GM12878 (cell line): Measurements from ENCODE around the gene CBLB. TPM values are rescaled to one million over a fixed set of nuclear protein-coding genes. Genes with fewer than 3 reads are reported as not detected.

Source experiments
- ATAC-seq: fragments of 200-7000 bp; cut with Tn5 transposase; 3 replicates; pipeline ENCODE4 v1.9.1; 2020; ENCODE audit warnings: mild to moderate bottlenecking, moderate library complexity
- BruUV-seq: library from RNA; stranded (reverse); fragments of 400-500 nt; replicated peaks from 2 replicates; lab custom pipeline; 2021; lab: Mats Ljungman, UMichigan
- CTCF ChIA-PET: fragments of 300-600 bp; sonication (Branson Sonifier 250); formaldehyde crosslinking; extraction: SDS; loops from one replicate; lab custom pipeline; 2021; ENCODE audit warnings: inconsistent platforms; lab: Yijun Ruan, JAX
- POLR2A ChIA-PET: fragments of 350-600 bp; formaldehyde crosslinking; extraction: SDS; loops from one replicate; lab custom pipeline; 2021; ENCODE audit warnings: inconsistent platforms; lab: Charles Lee
- RAD21 ChIA-PET: fragments of 300-600 bp; sonication (Branson Sonifier 250); formaldehyde crosslinking; loops from one replicate; lab custom pipeline; 2023; ENCODE audit warnings: antibody characterized with exemption; ENCODE audit not compliant: unreplicated experiment; lab: Charles Lee
- SMC1A ChIA-PET: fragments of 300-600 bp; sonication (Branson Sonifier 250); formaldehyde crosslinking; loops from one replicate; lab custom pipeline; 2023; ENCODE audit not compliant: unreplicated experiment, uncharacterized antibody; lab: Charles Lee
- DNase-seq: peaks from one replicate; pipeline ENCODE4 v3.0.0-alpha.2; 2011; ENCODE audit warnings: low read depth, low spot score
- FAIRE-seq: peaks from 3 replicates; lab custom pipeline; 2011; peaks lifted over from hg19 to GRCh38; lab: Jason Lieb, UNC
- H2AFZ ChIP-seq: 2 replicates; pipeline ENCODE4 v1.6.0; 2011; ENCODE audit warnings: low read depth, low read length, control low read depth; ENCODE audit not compliant: control insufficient read depth
- H3K27ac ChIP-seq: 2 replicates; pipeline ENCODE4 v1.5.1; 2011; ENCODE audit warnings: control low read depth; ENCODE audit not compliant: control insufficient read depth, insufficient read depth
- H3K27me3 ChIP-seq, 2 experiments: replicated peaks in 1 of 2; 2 replicates each; pipeline versions ENCODE4 v1.6.0 to v1.6.1; 2011; ENCODE audit warnings: low read length in 1 of 2; ENCODE audit not compliant: control insufficient read depth in 2 of 2, insufficient read depth in 2 of 2
- H3K36me3 ChIP-seq, 2 experiments: 2 replicates each; pipeline ENCODE4 v1.5.1; 2011; ENCODE audit warnings: low read length in 1 of 2; ENCODE audit not compliant: control insufficient read depth in 2 of 2, insufficient read depth in 2 of 2
- H3K4me1 ChIP-seq: 2 replicates; pipeline ENCODE4 v1.6.1; 2011; ENCODE audit warnings: mild to moderate bottlenecking, low read length, moderate library complexity, mixed read lengths; ENCODE audit not compliant: control insufficient read depth, insufficient read depth
- H3K4me2 ChIP-seq: 2 replicates; pipeline ENCODE4 v1.6.0; 2011; ENCODE audit warnings: control low read depth; ENCODE audit not compliant: control insufficient read depth, insufficient read depth
- H3K4me3 ChIP-seq: fragments of 200-600 bp; sonication (generic); 2 replicates; pipeline ENCODE4 v1.5.1; 2016
- H3K79me2 ChIP-seq: 2 replicates; pipeline ENCODE4 v1.6.0; 2011; ENCODE audit warnings: low read length; ENCODE audit not compliant: control insufficient read depth, insufficient read depth
- H3K9ac ChIP-seq: 2 replicates; pipeline ENCODE4 v1.8.0; 2011; ENCODE audit warnings: low read length, control low read depth, mixed read lengths; ENCODE audit not compliant: control insufficient read depth, insufficient read depth
- H3K9me3 ChIP-seq: replicated peaks from 3 replicates; pipeline ENCODE4 v1.5.1; 2011; ENCODE audit warnings: mild to moderate bottlenecking, low read length; ENCODE audit not compliant: control insufficient read depth, insufficient read depth
- H4K20me1 ChIP-seq: 2 replicates; pipeline ENCODE4 v1.6.0; 2011; ENCODE audit not compliant: control insufficient read depth, insufficient read depth
- IKZF2 ChIP-seq, 2 experiments: fragments of 450-650 bp; IDR thresholded peaks; 2 replicates each; pipeline ENCODE4 v1.6.1; 2017; ENCODE audit warnings: mild to moderate bottlenecking in 2 of 2, moderate library complexity in 2 of 2
- RAD51 ChIP-seq: fragments of 450-650 bp; IDR thresholded peaks from 2 replicates; pipeline ENCODE4 v1.6.1; 2016; ENCODE audit warnings: moderate library complexity, mild to moderate bottlenecking, inconsistent platforms
- RFX5 ChIP-seq: IDR thresholded peaks from 2 replicates; pipeline ENCODE4 v1.6.1; 2011; ENCODE audit warnings: low read depth, low read length, improper control_type of control experiment
- SMARCA5 ChIP-seq: fragments of 450-650 bp; IDR thresholded peaks from 2 replicates; pipeline ENCODE4 v1.6.1; 2017; ENCODE audit warnings: mild to moderate bottlenecking
- STAT3 ChIP-seq: IDR thresholded peaks from 2 replicates; pipeline ENCODE4 v1.6.1; 2011; ENCODE audit warnings: low read depth, low read length, improper control_type of control experiment
- USF2 ChIP-seq: IDR thresholded peaks from 2 replicates; pipeline ENCODE4 v1.6.1; 2011; ENCODE audit warnings: low read depth, low read length, improper control_type of control experiment, borderline replicate concordance
- WGBS: methylation state at CpG from one replicate; pipeline ENCODE4 v1.1.6; 2016; ENCODE audit warnings: low lambda C conversion rate; ENCODE audit not compliant: insufficient replicate concordance, insufficient coverage; ENCODE audit errors: missing lambda C conversion rate; 5-methylcytosine and 5-hydroxymethylcytosine counted together
- in situ Hi-C: fragments of 300-500 bp; cut with MboI; formaldehyde crosslinking; loops from 9 replicates; pipeline ENCODE4 v1.14.3; 2018; ENCODE audit warnings: mixed read lengths
- intact Hi-C: fragments of 100-400 bp; cut with micrococcal nuclease; formaldehyde crosslinking; loops from one replicate; pipeline ENCODE4 v1.14.2; 2022; ENCODE audit not compliant: unreplicated experiment
- polyA plus RNA-seq, 11 experiments: library from polyadenylated mRNA; depleted of rRNA in 4 of 11; unstranded in 6 of 11; stranded (reverse) in 5 of 11; fragments of >200 nt; fragmentation: Nextera tagmentation in 4 of 11; fragmentation: Illumina TruSeq in 1 of 11; extraction: Ambion mirVana in 4 of 11; extraction: Trizol in 1 of 11; gene quantifications; 1 replicate in 1 of 11; 2 replicates in 10 of 11; pipeline versions ENCODE4 v1.2.1 to v1.2.3, GENCODE V29; 2011 to 2016; ENCODE audit warnings: inconsistent platforms in 2 of 11, missing spikeins in 2 of 11, low read depth in 1 of 11
- total RNA-seq, 4 experiments: library from RNA; depleted of rRNA in 3 of 4; stranded (reverse); fragments of >200 nt in 3 of 4; fragmentation: Illumina TruSeq in 1 of 4; extraction: Trizol in 1 of 4; gene quantifications; 2 replicates each; pipeline versions ENCODE4 v1.2.1 to v1.2.3, GENCODE V29; 2013 to 2021
- TF ChIP-seq, protein P1 (sequence below): IDR thresholded peaks from 2 replicates; pipeline ENCODE4 v1.6.1; 2012; ENCODE audit warnings: mild to moderate bottlenecking, low read depth, low read length
- TF ChIP-seq, protein P2 (sequence below), 3 experiments: IDR thresholded peaks in 2 of 3; conservative IDR thresholded peaks in 1 of 3; 2 replicates each; pipeline ENCODE4 v1.5.1; 2011; ENCODE audit warnings: low read depth in 3 of 3, low read length in 3 of 3, mild to moderate bottlenecking in 3 of 3, control low read depth in 2 of 3, moderate library complexity in 2 of 3, inconsistent platforms in 1 of 3, mixed read lengths in 1 of 3; ENCODE audit not compliant: control insufficient read depth in 2 of 3, insufficient read depth in 1 of 3; ENCODE audit errors: extremely low read depth in 1 of 3
- TF ChIP-seq, protein P3 (sequence below): IDR thresholded peaks from 2 replicates; pipeline ENCODE4 v1.6.1; 2012; ENCODE audit warnings: improper control_type of control experiment, low read depth, low read length; ENCODE audit not compliant: insufficient replicate concordance

The CBLB gene
- total and polyA plus RNA-seq, 10 of the 15 experiments (the other 5 are each of a cell fraction or from before 2014, with no cell fraction given): 17.2 to 107 (median 41.9) TPM

DNA sequence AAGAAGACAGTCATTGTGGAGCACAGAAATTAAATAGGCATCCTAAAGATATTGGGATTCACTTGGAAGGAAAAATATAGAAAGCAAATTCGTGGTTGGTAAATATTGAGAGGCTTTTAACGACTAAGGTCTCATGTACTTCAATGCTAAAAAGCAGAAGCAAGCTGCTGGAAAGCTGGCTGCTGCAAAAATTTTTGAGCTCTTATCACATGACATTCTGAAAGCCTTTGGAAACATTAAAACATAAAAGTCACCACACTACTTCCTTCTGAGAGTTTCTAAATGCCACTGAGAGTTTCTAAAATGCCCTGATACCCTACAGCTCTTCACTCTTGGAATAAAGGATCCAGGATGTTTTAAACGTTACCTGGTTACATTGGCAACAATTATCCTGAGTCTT lies 39.0 kb upstream of the CBLB start:
- Histone ChIP-seq H4K20me1 (no peaks in the 10 kb centered on the region), H3K4me3 (no peak overlapping the region), H3K9me3 (peaks cover 2% of the 10 kb centered on the region; the same call in 1 of the 3 replicates), H3K27me3 (no peaks in the 10 kb centered on the region), H3K27ac (no peak overlapping the region), H2AFZ (peak overlapping the region; percentile 61), H3K4me2 (peak overlapping the region; percentile 40; the same call in 1 of the 2 replicates), H3K79me2 (no peaks in the 10 kb centered on the region), H3K4me1 (peaks cover 3% of the 10 kb centered on the region; the same call in 1 of the 2 replicates), H3K36me3 (no peaks in the 10 kb centered on the region), H3K9ac (no peak overlapping the region)
- WGBS: 13% methylated on average over 3 of the region's 3 CpGs
- RAD21 ChIA-PET: interaction anchor here (0.7 to 1.6 kb wide), 5 partner anchors 14 to 278 kb away, joined by 3 to 8 read pairs (median 5); no protein-coding TSS in a partner anchor
- POLR2A ChIA-PET: interaction anchor here (0.5 kb wide), 1 partner anchor 884 kb away, joined by 3 read pairs; no protein-coding TSS in a partner anchor
- SMC1A ChIA-PET: interaction anchor here (0.6 to 1.9 kb wide), 25 partner anchors 8 to 1666 kb away, joined by 3 to 7 read pairs (median 3); partner anchors contain the start of gene CBLB
- ATAC-seq (peak; percentile 82), DNase-seq (peak; percentile 25), FAIRE-seq (no peak)
- intact Hi-C loops (no loop called here), in situ Hi-C loops (no loop called here)
- TF ChIP-seq RAD51 (peak; percentile 78), USF2 (no peak), SMARCA5 (0 out of 2 replicates have a peak, but pooled peaks have one; percentile 36), STAT3 (no peak), RFX5 (no peak), IKZF2 (IDR thresholded peaks at IDR 0.05) (0 out of 4 replicates have a peak, but pooled peaks of 1 of the 2 experiments have one; percentile 21)
- TF ChIP-seq, protein P1, sequence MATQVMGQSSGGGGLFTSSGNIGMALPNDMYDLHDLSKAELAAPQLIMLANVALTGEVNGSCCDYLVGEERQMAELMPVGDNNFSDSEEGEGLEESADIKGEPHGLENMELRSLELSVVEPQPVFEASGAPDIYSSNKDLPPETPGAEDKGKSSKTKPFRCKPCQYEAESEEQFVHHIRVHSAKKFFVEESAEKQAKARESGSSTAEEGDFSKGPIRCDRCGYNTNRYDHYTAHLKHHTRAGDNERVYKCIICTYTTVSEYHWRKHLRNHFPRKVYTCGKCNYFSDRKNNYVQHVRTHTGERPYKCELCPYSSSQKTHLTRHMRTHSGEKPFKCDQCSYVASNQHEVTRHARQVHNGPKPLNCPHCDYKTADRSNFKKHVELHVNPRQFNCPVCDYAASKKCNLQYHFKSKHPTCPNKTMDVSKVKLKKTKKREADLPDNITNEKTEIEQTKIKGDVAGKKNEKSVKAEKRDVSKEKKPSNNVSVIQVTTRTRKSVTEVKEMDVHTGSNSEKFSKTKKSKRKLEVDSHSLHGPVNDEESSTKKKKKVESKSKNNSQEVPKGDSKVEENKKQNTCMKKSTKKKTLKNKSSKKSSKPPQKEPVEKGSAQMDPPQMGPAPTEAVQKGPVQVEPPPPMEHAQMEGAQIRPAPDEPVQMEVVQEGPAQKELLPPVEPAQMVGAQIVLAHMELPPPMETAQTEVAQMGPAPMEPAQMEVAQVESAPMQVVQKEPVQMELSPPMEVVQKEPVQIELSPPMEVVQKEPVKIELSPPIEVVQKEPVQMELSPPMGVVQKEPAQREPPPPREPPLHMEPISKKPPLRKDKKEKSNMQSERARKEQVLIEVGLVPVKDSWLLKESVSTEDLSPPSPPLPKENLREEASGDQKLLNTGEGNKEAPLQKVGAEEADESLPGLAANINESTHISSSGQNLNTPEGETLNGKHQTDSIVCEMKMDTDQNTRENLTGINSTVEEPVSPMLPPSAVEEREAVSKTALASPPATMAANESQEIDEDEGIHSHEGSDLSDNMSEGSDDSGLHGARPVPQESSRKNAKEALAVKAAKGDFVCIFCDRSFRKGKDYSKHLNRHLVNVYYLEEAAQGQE: no peak
- TF ChIP-seq, protein P2, sequence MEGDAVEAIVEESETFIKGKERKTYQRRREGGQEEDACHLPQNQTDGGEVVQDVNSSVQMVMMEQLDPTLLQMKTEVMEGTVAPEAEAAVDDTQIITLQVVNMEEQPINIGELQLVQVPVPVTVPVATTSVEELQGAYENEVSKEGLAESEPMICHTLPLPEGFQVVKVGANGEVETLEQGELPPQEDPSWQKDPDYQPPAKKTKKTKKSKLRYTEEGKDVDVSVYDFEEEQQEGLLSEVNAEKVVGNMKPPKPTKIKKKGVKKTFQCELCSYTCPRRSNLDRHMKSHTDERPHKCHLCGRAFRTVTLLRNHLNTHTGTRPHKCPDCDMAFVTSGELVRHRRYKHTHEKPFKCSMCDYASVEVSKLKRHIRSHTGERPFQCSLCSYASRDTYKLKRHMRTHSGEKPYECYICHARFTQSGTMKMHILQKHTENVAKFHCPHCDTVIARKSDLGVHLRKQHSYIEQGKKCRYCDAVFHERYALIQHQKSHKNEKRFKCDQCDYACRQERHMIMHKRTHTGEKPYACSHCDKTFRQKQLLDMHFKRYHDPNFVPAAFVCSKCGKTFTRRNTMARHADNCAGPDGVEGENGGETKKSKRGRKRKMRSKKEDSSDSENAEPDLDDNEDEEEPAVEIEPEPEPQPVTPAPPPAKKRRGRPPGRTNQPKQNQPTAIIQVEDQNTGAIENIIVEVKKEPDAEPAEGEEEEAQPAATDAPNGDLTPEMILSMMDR (IDR thresholded peaks at IDR 0.05 in 2 of 3, conservative IDR thresholded peaks at IDR 0.05 in 1 of 3; ENCODE audit: control insufficient read depth in 2 of 3, extremely low read depth in 1 of 3, insufficient read depth in 1 of 3, low read depth in 3 of 3, low read length in 3 of 3): no peak
- TF ChIP-seq, protein P3, sequence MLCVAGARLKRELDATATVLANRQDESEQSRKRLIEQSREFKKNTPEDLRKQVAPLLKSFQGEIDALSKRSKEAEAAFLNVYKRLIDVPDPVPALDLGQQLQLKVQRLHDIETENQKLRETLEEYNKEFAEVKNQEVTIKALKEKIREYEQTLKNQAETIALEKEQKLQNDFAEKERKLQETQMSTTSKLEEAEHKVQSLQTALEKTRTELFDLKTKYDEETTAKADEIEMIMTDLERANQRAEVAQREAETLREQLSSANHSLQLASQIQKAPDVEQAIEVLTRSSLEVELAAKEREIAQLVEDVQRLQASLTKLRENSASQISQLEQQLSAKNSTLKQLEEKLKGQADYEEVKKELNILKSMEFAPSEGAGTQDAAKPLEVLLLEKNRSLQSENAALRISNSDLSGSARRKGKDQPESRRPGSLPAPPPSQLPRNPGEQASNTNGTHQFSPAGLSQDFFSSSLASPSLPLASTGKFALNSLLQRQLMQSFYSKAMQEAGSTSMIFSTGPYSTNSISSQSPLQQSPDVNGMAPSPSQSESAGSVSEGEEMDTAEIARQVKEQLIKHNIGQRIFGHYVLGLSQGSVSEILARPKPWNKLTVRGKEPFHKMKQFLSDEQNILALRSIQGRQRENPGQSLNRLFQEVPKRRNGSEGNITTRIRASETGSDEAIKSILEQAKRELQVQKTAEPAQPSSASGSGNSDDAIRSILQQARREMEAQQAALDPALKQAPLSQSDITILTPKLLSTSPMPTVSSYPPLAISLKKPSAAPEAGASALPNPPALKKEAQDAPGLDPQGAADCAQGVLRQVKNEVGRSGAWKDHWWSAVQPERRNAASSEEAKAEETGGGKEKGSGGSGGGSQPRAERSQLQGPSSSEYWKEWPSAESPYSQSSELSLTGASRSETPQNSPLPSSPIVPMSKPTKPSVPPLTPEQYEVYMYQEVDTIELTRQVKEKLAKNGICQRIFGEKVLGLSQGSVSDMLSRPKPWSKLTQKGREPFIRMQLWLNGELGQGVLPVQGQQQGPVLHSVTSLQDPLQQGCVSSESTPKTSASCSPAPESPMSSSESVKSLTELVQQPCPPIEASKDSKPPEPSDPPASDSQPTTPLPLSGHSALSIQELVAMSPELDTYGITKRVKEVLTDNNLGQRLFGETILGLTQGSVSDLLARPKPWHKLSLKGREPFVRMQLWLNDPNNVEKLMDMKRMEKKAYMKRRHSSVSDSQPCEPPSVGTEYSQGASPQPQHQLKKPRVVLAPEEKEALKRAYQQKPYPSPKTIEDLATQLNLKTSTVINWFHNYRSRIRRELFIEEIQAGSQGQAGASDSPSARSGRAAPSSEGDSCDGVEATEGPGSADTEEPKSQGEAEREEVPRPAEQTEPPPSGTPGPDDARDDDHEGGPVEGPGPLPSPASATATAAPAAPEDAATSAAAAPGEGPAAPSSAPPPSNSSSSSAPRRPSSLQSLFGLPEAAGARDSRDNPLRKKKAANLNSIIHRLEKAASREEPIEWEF: no peak
- CTCF ChIA-PET: interaction anchor here (1.1 kb wide), 1 partner anchor 70 kb away, joined by 6 read pairs; no protein-coding TSS in a partner anchor
- BruUV-seq: no TSS peak
